SK-N-SH (cell line): ENCODE data around the gene NUFIP2. TPM values are rescaled to one million over a fixed set of nuclear protein-coding genes. Genes with fewer than 3 reads are reported as not detected.
A peak's percentile ranks its signal among the peaks of the same experiment; 100 is the strongest.

Experiments used
- CTCF ChIA-PET: fragments of 300-600, 350-600 bp; formaldehyde crosslinking; extraction: SDS; loops from one replicate; lab custom pipeline; 2021; lab: Yijun Ruan, JAX
- POLR2A ChIA-PET: fragments of 350-600 bp; sonication (Branson Sonifier 250); formaldehyde crosslinking; extraction: SDS; loops from one replicate; lab custom pipeline; 2020; ENCODE audit warnings: antibody characterized with exemption, inconsistent platforms; lab: Yijun Ruan, JAX
- DNase-seq: peaks from one replicate; pipeline ENCODE4 v3.0.0; 2012
- H2AFZ ChIP-seq: fragments of 200-600 bp; sonication (generic); 2 replicates; pipeline ENCODE4 v1.8.1; 2016; ENCODE audit warnings: antibody characterized with exemption, mild to moderate bottlenecking, low read depth
- H3F3A ChIP-seq: fragments of 200-600 bp; sonication (generic); replicated peaks from 2 replicates; pipeline ENCODE3; 2016; ENCODE audit warnings: antibody characterized with exemption, mild to moderate bottlenecking; ENCODE audit not compliant: insufficient read depth
- H3K27ac ChIP-seq, 2 experiments: fragments of 200-500 bp in 1 of 2; fragments of 200-600 bp in 1 of 2; sonication (Bioruptor generic) in 1 of 2; sonication (generic), shearing (Covaris generic) in 1 of 2; 2 replicates each; pipeline versions ENCODE4 v1.5.1 to v1.6.1; 2014 to 2016; ENCODE audit warnings: low read depth in 2 of 2, inconsistent platforms in 1 of 2, low read length in 1 of 2, mild to moderate bottlenecking in 1 of 2, mixed read lengths in 1 of 2
- H3K27me3 ChIP-seq: fragments of 200-600 bp; sonication (generic), shearing (Covaris generic); 2 replicates; pipeline ENCODE4 v1.6.1; 2016; ENCODE audit warnings: mixed run types; ENCODE audit not compliant: insufficient read depth
- H3K36me3 ChIP-seq, 2 experiments: fragments of 200-500 bp in 1 of 2; fragments of 200-600 bp in 1 of 2; sonication (Bioruptor generic) in 1 of 2; sonication (generic) in 1 of 2; replicated peaks in 1 of 2; 2 replicates each; pipeline versions ENCODE3 to v1.5.1; 2014 to 2016; ENCODE audit warnings: low read length in 1 of 2, mild to moderate bottlenecking in 1 of 2; ENCODE audit not compliant: insufficient read depth in 2 of 2, control insufficient read depth in 1 of 2
- H3K4me1 ChIP-seq, 2 experiments: fragments of 200-500 bp in 1 of 2; fragments of 200-600 bp in 1 of 2; sonication (Bioruptor generic) in 1 of 2; sonication (generic), shearing (Covaris generic) in 1 of 2; 2 replicates each; pipeline versions ENCODE4 v1.5.1 to v1.6.1; 2014 to 2016; ENCODE audit warnings: low read depth in 1 of 2, low read length in 1 of 2, mixed run types in 1 of 2; ENCODE audit not compliant: insufficient read depth in 2 of 2, control insufficient read depth in 1 of 2
- H3K4me2 ChIP-seq: fragments of 200-600 bp; sonication (generic), shearing (Covaris generic); 2 replicates; pipeline ENCODE4 v1.6.1; 2017; ENCODE audit warnings: mixed run types
- H3K4me3 ChIP-seq, 2 experiments: fragments of 200-500 bp in 1 of 2; fragments of 200-600 bp in 1 of 2; sonication (Bioruptor generic) in 1 of 2; sonication (generic), shearing (Covaris generic) in 1 of 2; 2 replicates each; pipeline versions ENCODE4 v1.5.1 to v1.8.1; 2014 to 2016; ENCODE audit warnings: low read depth in 2 of 2, inconsistent platforms in 1 of 2, low read length in 1 of 2, mild to moderate bottlenecking in 1 of 2, mixed read lengths in 1 of 2, moderate library complexity in 1 of 2
- H3K79me2 ChIP-seq: fragments of 200-600 bp; sonication (generic); 2 replicates; pipeline ENCODE4 v1.8.1; 2017; ENCODE audit warnings: mild to moderate bottlenecking; ENCODE audit not compliant: insufficient read depth
- H3K9ac ChIP-seq: fragments of 200-600 bp; sonication (generic); 2 replicates; pipeline ENCODE4 v1.6.1; 2017; ENCODE audit warnings: mixed run types
- H3K9me2 ChIP-seq: fragments of 200-600 bp; sonication (generic); 2 replicates; pipeline ENCODE4 v1.6.1; 2017; ENCODE audit warnings: mixed run types
- H3K9me3 ChIP-seq: fragments of 200-600 bp; sonication (generic); 2 replicates; pipeline ENCODE4 v1.6.1; 2017; ENCODE audit warnings: mixed run types, mild to moderate bottlenecking, moderate library complexity
- H4K20me1 ChIP-seq: fragments of 200-600 bp; sonication (generic); 2 replicates; pipeline ENCODE4 v1.6.1; 2017; ENCODE audit warnings: mild to moderate bottlenecking, mixed run types; ENCODE audit not compliant: insufficient read depth
- CHD2 ChIP-seq: fragments of 150-350 bp; IDR thresholded peaks from 2 replicates; pipeline ENCODE4 v1.6.1; 2018; ENCODE audit warnings: low read length; ENCODE audit not compliant: partially characterized antibody
- CTCF ChIP-seq: fragments of 200-600 bp; sonication (generic); IDR thresholded peaks from 2 replicates; pipeline ENCODE4 v1.6.1; 2017; ENCODE audit warnings: antibody characterized with exemption, mild to moderate bottlenecking, moderate library complexity
- ELF1 ChIP-seq: IDR thresholded peaks from 2 replicates; pipeline ENCODE4 v1.4.0; 2012
- EP300 ChIP-seq, 2 experiments: IDR thresholded peaks; 2 replicates each; pipeline versions ENCODE4 v1.4.0 to v1.6.1; 2012; ENCODE audit warnings: borderline replicate concordance in 1 of 2, low read depth in 1 of 2, low read length in 1 of 2
- FOSL2 ChIP-seq: IDR thresholded peaks from 2 replicates; pipeline ENCODE4 v1.4.0; 2012; ENCODE audit warnings: low read depth, mild to moderate bottlenecking, moderate library complexity, borderline replicate concordance
- GATA2 ChIP-seq: sonication (generic); formaldehyde crosslinking; IDR thresholded peaks from 2 replicates; pipeline ENCODE4 v1.5.0; 2020; ENCODE audit warnings: mild to moderate bottlenecking, missing genetic modification reagents
- JUND ChIP-seq: IDR thresholded peaks from 2 replicates; pipeline ENCODE4 v1.4.0; 2012
- MXI1 ChIP-seq: IDR thresholded peaks from 2 replicates; pipeline ENCODE4 v1.6.1; 2012; ENCODE audit warnings: mild to moderate bottlenecking, low read depth, low read length, improper control_type of control experiment
- NFIC ChIP-seq: IDR thresholded peaks from 2 replicates; pipeline ENCODE4 v1.4.0; 2012; ENCODE audit warnings: borderline replicate concordance
- NRF1 ChIP-seq: IDR thresholded peaks from 2 replicates; pipeline ENCODE4 v1.6.1; 2012; ENCODE audit warnings: low read depth, mild to moderate bottlenecking, low read length
- POLR2AphosphoS5 ChIP-seq: IDR thresholded peaks from 2 replicates; pipeline ENCODE4 v1.6.1; 2012; ENCODE audit warnings: low read depth, low read length
- RAD21 ChIP-seq: IDR thresholded peaks from 2 replicates; pipeline ENCODE4 v1.6.1; 2012; ENCODE audit warnings: mild to moderate bottlenecking, low read length
- RFX5 ChIP-seq: IDR thresholded peaks from 2 replicates; pipeline ENCODE4 v1.6.1; 2012; ENCODE audit warnings: mild to moderate bottlenecking, improper control_type of control experiment, low read length
- SMC3 ChIP-seq: IDR thresholded peaks from 2 replicates; pipeline ENCODE4 v1.6.1; 2012; ENCODE audit warnings: low read depth, low read length, improper control_type of control experiment
- YY1 ChIP-seq: IDR thresholded peaks from 2 replicates; pipeline ENCODE4 v1.4.0; 2012; ENCODE audit warnings: low read depth, mild to moderate bottlenecking
- ZBTB33 ChIP-seq: IDR thresholded peaks from 2 replicates; pipeline ENCODE4 v1.4.0; 2012; ENCODE audit warnings: low read depth, borderline replicate concordance
- WGBS: methylation state at CpG from one replicate; pipeline ENCODE4 v1.1.6; 2017; ENCODE audit warnings: low lambda C conversion rate; 5-methylcytosine and 5-hydroxymethylcytosine counted together
- polyA plus RNA-seq, 3 experiments: library from polyadenylated mRNA; depleted of rRNA; stranded (reverse); fragments of >200 nt; gene quantifications; 2 replicates each; pipeline ENCODE4 v1.2.3, GENCODE V29; 2012
- TF ChIP-seq, protein P1 (sequence below): fragments of 150-350 bp; IDR thresholded peaks from 2 replicates; pipeline ENCODE4 v1.6.1; 2017; ENCODE audit warnings: antibody characterized with exemption, low read length, low read depth, borderline replicate concordance
- TF ChIP-seq, protein P2 (sequence below): IDR thresholded peaks from 2 replicates; pipeline ENCODE4 v1.4.0; 2012; ENCODE audit warnings: low read depth
- TF ChIP-seq, protein P3 (sequence below): fragments of 150-350 bp; IDR thresholded peaks from 2 replicates; pipeline ENCODE4 v1.6.1; 2016; ENCODE audit warnings: mild to moderate bottlenecking, low read depth, low read length

The NUFIP2 gene
- polyA plus RNA-seq, 1 of the 3 experiments (the other 2 are of a cell fraction): 9.0 TPM

GRCh38 chr17:29250666-29251065 lies 43.3 kb downstream of the NUFIP2 start:
- Histone ChIP-seq H3K36me3 (peaks cover 2 to 4% of the 10 kb centered on the region in 2 experiments), H3K27me3 (no peaks in the 10 kb centered on the region), H3K4me2 (0 out of 2 replicates have a peak overlapping the region, but pooled peaks have one; percentile 8), H4K20me1 (peaks cover 3% of the 10 kb centered on the region; the same call in 1 of the 2 replicates), H3K27ac (peak overlapping the region in 1 of 2 experiments; percentile 65; a peak in 2 of 4 replicates), H3K9me2 (no peaks in the 10 kb centered on the region), H2AFZ (no peak overlapping the region), H3K4me1 (peaks cover 4 to 16% of the 10 kb centered on the region in 2 experiments; a peak in 3 of 4 replicates), H3K9me3 (no peaks in the 10 kb centered on the region), H3F3A (peaks cover 32% of the 10 kb centered on the region), H3K9ac (no peak overlapping the region), H3K4me3 (no peak overlapping the region), H3K79me2 (peaks cover 4% of the 10 kb centered on the region; the same call in 1 of the 2 replicates)
- ChIA-PET POLR2A (interaction anchor here (0.8 to 1.0 kb wide), 2 partner anchors 9 to 43 kb away, joined by 3 to 4 read pairs; partner anchors contain the start of gene NUFIP2), CTCF (interaction anchor here (0.6 to 4.1 kb wide), 10 partner anchors 8 to 127 kb away, joined by 3 to 19 read pairs (median 4); partner anchors contain the start of gene MYO18A)
- WGBS: 10% methylated on average over 1 of the region's 1 CpG
- no peak for DNase-seq
- no peak for TF ChIP-seq MXI1
- TF ChIP-seq, protein P1, sequence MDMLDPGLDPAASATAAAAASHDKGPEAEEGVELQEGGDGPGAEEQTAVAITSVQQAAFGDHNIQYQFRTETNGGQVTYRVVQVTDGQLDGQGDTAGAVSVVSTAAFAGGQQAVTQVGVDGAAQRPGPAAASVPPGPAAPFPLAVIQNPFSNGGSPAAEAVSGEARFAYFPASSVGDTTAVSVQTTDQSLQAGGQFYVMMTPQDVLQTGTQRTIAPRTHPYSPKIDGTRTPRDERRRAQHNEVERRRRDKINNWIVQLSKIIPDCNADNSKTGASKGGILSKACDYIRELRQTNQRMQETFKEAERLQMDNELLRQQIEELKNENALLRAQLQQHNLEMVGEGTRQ: no peak
- TF ChIP-seq ZBTB33: no peak
- peak; percentile 48; the same call in 1 of the 2 replicates for TF ChIP-seq POLR2AphosphoS5
- no peak for TF ChIP-seq EP300 (IDR thresholded peaks at IDR 0.05; ENCODE audit: borderline replicate concordance in 1 of 2, low read depth in 1 of 2, low read length in 1 of 2)
- TF ChIP-seq CTCF: no peak
- TF ChIP-seq, protein P2, sequence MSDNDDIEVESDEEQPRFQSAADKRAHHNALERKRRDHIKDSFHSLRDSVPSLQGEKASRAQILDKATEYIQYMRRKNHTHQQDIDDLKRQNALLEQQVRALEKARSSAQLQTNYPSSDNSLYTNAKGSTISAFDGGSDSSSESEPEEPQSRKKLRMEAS: no peak
- no peak for TF ChIP-seq ELF1
- no peak for TF ChIP-seq RAD21
- no peak for TF ChIP-seq NRF1
- TF ChIP-seq YY1: no peak
- TF ChIP-seq, protein P3, sequence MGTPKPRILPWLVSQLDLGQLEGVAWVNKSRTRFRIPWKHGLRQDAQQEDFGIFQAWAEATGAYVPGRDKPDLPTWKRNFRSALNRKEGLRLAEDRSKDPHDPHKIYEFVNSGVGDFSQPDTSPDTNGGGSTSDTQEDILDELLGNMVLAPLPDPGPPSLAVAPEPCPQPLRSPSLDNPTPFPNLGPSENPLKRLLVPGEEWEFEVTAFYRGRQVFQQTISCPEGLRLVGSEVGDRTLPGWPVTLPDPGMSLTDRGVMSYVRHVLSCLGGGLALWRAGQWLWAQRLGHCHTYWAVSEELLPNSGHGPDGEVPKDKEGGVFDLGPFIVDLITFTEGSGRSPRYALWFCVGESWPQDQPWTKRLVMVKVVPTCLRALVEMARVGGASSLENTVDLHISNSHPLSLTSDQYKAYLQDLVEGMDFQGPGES: no peak
- peak; percentile 55 for TF ChIP-seq JUND
- TF ChIP-seq CHD2: no peak
- peak; percentile 66; the same call in 1 of the 2 replicates for TF ChIP-seq FOSL2
- TF ChIP-seq SMC3: no peak
- peak; percentile 23; the same call in 1 of the 2 replicates for TF ChIP-seq NFIC
- no peak for TF ChIP-seq RFX5
- TF ChIP-seq GATA2 (CRISPR knock-in tag): no peak
